UCSD-AML1 (cell line): ENCODE results near the gene ENG.

Source experiments
- DNase-seq: peaks from one replicate; lab custom pipeline; 2025; ENCODE audit not compliant: unreplicated experiment; lab: John Stamatoyannopoulos, UW

Gene ENG

DNA sequence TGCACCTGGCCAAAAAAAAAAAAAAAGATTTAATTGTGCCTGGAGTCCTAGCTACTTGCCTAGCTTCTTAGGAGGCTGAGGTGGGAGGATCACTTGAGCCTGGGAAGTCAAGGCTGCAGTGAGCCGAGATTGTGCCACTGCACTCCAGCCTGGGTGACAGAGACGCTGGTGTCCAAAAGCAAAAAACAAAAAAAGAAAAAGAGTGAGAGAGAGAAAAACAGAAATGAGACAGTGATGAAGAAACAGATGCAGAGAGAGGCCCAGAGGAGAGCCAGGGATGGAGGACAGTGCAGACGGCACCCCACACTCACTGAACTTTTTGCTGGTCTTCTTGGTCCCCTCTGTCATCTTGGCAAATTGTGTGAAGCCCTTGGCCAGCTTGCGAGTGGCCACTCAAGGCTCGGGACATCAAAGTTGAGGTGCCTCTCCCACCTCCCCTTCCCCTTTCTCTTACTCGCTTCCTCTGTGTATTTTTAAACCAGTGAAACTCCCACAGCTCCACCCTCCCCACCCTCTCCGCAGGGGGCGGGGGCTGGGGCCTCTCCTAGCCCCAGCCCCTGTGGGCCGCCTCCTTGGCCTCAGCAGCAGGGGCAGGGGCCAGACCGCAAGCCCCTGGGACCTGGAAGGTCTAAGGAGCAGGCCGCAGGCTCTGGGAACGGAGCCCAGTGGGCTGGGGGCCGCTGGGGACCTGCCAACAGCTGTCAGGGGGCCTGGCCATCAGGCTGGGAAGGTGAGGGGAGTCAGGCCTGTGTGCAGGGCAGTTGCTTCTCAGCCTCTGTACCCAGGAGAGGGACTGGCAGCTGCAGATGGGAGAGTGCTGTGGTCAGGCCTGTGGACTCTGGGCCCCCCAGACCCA is 76.0 kb downstream of the ENG start, which contains the start of gene SH2D3C:
Gene SH2D3C, minus strand, starts transcription at position 387 of the 856 bp plus-strand sequence. Its CDS starts 39 bp downstream, at position 348.
- DNase-seq, result peak; percentile 85

DNA sequence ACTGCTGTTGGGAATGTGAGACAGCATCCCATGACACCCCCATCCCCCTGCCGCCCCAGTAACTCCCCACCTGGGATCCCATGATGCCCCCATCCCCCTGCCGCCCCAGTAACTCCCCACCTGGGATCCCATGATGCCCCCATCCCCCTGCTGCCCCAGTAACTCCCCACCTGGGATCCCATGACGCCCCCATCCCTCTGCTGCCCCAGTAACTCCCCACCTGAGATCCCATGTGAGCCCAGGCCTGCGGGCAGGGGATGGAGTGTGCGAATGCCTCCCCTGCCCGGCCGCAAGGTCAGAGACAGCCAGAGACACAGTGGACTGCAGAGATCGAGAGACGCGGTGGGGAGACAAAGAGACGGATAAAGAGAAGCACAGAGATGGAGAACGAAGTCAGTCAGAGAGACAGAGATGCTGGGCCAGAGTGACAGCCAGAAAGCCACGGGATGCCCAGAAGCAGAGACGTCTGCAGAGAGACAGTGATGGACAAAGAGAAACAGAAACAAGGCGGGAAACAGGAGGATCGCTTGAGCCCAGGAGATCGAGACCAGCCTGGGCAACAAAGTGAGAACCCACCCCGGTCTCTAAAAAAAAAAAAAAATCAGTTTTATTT is 77.0 kb downstream of the ENG start:
- no peak for DNase-seq

DNA sequence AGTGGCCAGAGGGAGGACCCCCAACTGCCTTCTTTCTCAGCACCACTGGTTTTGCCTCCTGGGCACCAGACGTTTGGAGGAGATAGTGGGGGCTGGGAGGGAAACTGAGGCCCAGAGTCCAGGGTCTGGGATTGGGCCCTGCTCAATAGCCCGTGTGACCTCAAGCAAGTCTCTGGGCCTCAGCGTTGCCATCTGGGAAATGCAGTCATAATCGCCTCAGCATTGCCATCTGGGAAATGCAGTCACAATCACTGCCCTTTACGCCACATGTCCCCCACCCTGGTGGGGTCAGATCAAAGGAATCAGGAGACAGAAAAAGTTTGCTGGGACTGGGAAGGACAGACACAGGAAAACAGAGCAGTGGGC is 77.6 kb downstream of the ENG start:
- DNase-seq, result no peak

DNA sequence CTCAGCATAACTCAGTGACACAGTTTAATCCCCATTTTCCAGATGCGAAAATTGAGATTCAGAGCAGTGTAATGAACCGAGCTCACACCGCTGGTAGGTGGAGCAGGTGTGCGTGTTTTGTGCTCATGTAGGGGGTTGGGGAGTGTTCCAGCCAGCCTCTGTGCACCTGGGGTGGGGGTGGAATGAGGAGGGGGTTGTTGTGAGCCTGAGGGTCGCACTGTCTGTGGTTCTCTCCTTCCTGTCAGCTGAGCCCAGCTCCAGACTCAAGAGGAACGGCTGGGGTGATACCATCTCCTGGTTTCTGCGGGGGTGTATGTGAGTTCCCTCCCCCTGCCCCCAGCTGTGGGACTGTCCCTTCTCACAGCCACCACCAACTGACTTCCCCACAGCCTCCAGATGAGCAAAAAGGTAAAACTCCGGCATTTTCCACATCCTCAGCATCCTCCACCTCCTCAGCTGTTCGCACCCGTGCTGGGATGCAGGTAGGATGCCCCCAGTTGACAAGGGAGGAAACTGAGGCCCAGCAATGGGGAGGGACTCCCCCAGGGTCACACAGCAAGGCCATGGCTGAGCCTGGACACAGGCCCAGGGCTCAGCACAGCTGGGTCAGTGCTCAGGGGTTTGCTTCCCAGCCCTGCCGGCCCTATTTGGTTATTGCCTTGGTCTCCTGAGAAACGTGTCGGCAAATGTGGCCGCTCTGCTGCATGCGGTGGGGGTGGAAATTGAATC is 78.1 kb downstream of the ENG start:
- DNase-seq, result peak; percentile 79

DNA sequence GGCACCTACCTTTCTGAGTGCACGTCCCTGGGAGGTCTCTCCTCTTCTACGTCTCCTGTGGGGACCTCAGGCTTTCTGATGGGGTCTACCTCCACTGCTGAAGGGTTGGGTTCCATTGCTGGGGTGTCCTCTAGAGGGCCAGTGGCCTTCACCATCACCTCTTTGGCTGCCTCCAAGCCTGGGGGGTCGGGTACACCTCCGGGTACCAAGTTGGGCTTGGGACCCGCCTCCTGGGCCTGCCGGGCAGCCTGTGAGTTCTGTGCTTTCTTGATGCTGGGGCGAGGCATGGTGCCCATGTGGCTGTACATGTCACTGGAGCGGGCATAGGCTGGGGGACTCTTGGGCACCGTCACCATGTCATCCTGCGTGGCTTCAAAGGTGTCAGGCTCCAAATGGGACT is 80.5 kb downstream of the ENG start:
- DNase-seq, result no peak

DNA sequence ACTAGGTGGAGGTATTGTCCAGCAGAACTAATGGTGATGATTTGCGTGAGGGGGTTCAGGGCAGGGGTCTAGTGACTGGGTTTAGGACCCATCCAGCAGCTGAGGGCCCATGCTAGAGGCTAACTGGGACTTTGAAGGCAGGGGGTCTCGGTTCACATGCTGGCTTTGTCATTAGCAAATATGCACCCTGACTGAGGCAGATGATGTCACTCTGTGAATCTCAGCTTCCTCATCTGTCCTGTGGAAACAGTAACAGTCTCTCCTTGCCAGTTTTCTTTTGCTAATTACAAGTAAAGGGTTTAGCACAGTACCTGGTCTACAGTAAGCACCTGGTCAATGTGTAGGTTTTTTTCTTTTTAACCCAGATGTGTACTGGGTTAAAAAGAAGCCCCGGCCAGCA is 81.2 kb downstream of the ENG start:
- no peak for DNase-seq

DNA sequence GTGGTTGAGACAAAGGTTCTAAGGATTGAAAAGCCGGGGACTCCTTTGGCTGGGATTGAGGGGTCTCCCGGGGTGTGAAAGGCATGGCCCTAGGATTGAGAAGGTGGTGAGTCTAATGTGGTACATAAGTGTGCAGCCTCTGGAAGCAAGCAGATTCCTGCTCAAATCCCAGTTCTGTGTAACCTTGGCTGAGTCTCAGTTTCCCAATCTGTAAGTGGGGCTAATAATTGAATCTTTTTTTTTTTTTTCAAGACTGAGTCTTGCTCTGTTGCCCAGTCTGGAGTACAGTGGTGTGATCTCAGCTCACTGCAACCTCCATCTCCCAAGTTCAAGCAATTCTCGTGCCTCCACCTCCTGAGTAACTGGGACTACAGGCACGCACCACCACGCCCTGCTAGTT is 81.9 kb downstream of the ENG start:
- no peak for DNase-seq

DNA sequence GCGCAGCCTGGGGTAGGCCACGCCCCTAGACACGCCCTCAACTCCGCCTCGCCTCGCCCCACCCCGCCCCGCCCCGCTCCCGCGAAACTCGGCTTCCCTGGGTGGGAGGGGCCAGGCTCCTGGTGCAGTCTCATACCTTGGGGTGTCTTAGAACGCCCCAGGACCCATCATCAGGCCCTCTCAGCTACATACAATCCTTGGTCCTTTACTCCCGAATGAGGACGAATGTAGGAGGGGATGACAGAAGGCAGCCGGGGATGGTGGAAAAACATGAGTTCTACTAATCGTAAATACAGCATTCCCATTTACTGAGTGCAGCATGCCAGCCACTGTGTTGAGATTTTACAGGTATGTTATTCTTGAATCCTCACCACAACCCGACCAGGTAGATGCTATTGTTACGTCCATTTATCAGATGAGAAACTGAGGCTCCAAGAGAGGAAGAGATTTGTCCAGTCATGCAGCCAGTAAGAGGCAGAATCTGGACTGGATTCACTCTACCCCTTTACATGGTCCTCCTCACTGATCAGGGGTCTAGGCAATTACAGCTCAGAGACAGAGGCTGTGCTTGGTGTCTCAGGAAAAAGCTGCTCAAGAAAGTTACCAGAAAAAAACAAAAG is 82.8 kb downstream of the ENG start:
- DNase-seq, result no peak

DNA sequence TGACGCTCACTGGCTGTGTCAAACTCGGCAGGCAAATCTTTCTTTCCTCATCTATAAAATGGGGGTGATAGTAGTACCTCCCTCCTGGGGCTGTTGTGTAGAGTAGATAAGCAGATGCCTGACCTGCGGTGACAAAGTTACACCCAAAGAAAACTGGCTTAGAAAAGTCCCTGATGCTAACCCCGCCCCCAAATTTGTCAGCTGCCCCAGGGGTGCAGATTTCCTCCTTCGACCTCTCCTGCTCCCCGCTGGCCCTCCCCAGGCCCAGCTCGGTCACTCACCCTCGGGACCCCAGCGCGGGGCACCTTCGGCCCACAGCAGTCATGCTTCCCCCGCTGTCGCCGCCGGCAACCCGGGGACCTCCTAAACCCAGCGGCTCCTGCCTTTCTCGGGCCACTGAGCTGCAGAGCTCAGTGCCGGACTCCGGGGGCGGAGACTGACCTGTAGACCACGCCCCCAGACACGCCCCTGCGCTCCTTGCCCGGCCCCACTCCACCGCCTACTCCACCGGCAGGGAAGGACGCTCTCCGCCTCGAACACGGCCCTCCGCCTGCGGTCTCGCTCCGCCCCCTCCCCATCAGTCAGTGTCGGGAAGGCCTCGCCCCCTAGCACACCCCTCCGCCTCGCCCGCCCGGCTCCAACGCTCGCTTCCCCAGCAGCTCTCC is 83.4 kb downstream of the ENG start:
- peak; percentile 99 for DNase-seq

DNA sequence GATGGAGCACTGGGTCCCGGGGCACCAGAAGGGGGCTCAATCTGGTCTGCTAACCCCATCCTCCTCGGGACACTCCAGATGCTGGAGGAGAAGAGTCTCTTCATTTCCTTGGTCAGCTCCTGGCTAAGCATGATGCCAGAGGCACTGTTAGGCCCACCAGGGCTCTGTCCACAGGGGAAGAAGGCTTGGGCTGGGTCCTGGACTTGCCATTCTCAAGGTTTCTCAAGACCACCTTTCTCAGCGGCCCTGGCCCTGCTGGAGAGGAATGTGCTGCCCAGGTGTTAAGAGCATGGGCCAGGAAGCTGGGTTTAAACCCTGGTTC is 83.9 kb downstream of the ENG start:
- DNase-seq, result no peak

DNA sequence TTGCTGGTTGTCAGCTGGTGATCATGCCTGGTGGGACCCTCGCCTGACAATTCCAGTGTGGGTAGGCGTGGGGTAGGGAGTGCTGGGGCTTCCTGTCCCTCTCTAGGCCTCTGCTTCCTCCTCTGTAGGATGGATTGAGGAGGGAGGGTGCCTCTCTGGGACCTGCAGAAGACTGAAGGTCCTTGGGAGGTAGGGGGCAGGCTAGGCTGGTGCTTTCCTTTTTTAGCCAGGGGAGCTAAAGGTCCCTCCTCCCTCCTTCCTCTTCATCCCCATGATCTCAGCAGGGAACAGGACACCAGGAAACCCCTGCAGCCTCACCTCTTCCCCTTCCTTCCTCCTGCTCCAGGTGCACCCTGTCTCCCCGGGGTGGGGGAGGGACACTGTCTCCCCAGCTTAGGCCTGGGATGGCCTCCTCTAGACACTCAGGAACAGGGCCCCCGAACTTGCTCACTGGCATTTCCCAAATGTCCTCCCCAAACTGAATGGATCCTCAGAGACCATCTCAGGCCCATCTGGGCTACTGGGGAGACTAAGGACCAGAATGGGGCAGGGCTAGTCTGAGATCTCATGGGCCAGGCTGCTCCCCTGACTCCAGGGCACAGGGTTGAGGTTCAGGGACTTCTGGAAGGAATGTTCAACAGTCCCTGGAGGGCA is 84.4 kb downstream of the ENG start:
- DNase-seq, result peak; percentile 64

DNA sequence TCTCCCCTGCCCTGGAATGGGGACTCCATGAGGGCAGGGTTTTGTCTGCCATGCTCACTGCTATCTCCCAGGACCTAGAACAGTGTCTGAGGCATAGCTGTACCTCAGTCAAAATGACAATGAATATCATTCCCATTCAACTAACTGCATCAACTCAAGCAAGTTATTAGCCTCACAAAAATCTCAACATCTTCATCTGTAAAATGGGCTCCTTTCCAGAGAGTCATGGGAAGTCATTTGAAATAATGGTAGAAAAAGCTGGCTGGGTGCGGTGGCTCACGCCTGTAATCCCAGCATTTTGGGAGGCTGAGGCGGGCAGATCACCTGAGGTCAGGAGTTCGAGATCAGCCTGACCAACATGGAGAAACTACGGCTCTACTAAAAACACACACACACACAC is 85.4 kb downstream of the ENG start:
- no peak for DNase-seq

DNA sequence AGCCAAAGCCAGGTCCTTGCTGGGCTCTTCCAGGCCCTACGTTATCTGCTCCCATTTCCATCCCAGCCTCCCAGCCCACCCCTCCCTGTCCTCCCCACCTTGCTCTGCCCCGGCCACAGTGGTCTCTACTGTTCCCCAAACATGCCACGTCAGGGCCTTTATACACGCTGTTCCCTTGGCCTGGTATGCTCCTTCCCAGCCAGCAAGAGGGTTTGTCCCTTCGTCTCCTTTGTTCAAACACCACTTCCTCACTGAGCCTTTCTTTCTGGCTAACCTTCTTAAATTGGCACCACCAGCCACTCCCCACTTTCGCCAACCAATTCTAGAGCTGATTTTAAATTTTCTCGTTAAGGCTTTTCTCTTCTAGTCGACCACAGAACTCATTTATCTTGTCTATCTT is 85.8 kb downstream of the ENG start:
- no peak for DNase-seq

DNA sequence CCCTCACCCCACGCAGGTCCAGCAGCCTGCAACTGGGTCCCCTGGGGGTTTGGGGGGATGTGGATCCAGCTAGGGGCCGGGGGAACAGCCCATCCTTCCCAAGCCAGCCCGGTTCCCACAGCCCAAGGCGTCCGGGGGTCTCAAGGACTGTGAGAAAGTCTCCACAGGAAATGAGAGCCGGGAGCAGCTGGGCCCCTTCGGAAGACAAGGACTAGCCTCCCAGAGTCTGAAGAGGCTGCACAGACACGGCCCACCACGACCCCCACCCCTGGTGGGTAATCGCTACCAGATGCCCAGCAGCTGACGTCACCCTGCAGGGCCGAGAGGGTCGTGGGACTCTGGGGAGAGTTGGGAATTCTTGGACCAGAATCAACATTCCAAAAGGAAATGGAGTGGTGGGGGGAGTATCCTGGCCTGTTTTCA is 86.5 kb downstream of the ENG start:
- no peak for DNase-seq

DNA sequence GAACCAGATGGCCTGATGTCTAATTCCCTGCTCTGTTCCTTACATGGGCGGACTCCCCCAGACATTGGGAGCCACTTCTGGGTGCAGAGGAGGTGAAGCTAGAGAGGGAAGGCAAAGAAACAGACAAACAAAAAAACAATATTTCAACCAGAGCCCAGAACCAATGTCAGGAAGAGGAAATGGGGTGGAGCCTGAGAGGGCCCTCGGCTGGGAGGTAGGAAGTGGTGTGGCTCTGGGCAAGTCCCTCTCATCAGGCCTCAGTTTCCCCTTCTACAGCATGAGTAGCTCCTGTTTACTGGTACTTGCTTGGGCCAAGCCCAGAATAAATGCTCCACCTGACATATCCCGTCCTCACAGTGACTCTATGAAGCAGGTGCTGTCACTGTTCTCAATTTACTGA is 87.0 kb downstream of the ENG start:
- DNase-seq, result no peak

DNA sequence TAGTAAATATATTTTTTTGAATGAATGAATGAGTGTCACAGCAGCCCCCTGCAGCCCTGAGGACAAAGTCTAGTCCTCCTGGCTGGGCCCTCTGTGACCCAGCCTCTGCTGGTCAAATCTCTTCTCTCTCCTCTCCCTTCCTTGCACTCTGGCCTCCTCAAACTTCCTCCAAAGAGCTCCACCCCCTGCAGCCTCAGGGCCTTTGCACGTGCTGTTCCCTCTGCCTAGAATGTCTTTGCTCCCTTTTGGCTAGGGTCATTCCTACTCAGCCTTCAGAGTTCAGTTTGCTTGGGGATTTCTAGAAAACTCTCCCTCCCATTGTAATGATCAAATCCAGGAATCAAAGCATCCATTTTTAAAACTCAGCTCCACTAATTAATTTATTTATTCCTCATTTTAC is 89.0 kb downstream of the ENG start:
- no peak for DNase-seq
